GM12872 (cell line): ENCODE measurements around the gene SNX10.

Experiments
- TF ChIP-seq, protein P1 (sequence below): IDR thresholded peaks from 3 replicates; pipeline ENCODE4 v1.5.1; 2011; ENCODE audit warnings: low read depth, mild to moderate bottlenecking, low read length, moderate library complexity; ENCODE audit not compliant: insufficient read depth

Gene SNX10

DNA sequence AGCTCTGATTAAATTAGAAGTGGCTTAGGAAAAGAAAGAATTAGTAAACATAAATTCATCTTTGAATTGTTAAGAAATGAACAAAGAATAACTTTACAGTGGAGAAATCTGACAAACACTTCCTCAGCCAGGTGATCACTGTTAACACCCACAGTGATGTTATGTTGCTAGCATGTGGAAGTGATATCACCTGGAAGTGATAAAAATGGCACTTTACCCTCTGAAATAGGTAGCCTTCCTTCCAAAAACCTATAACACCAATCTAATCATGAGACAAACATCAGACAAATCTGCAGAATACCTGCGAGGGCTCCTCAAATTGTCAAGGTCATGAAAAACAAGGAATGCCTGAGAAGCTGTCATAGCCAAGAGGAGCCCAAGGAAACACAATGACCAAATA is 59.5 kb downstream of the SNX10 start:
- TF ChIP-seq, protein P1, sequence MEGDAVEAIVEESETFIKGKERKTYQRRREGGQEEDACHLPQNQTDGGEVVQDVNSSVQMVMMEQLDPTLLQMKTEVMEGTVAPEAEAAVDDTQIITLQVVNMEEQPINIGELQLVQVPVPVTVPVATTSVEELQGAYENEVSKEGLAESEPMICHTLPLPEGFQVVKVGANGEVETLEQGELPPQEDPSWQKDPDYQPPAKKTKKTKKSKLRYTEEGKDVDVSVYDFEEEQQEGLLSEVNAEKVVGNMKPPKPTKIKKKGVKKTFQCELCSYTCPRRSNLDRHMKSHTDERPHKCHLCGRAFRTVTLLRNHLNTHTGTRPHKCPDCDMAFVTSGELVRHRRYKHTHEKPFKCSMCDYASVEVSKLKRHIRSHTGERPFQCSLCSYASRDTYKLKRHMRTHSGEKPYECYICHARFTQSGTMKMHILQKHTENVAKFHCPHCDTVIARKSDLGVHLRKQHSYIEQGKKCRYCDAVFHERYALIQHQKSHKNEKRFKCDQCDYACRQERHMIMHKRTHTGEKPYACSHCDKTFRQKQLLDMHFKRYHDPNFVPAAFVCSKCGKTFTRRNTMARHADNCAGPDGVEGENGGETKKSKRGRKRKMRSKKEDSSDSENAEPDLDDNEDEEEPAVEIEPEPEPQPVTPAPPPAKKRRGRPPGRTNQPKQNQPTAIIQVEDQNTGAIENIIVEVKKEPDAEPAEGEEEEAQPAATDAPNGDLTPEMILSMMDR, result no peak

DNA sequence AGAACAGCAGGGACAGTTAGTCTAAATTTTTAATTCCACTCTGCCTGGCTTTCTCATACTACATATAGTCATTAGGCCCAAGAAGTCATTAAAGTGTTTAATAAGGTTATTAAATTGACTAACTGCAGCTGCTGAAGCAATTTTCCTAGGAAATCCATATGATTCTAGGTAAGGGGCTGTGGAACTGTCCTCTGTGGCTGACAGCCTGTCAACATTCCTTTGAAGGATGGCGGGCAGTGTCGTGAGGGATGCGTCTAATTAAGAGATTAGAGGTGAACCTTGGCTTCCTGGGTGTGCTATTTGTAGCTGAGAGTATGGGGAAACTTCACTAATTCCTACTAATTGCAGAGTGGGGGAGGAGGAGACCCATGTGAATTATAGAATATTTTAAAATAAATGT is 64.6 kb downstream of the SNX10 start:
- TF ChIP-seq, protein P1, result no peak

DNA sequence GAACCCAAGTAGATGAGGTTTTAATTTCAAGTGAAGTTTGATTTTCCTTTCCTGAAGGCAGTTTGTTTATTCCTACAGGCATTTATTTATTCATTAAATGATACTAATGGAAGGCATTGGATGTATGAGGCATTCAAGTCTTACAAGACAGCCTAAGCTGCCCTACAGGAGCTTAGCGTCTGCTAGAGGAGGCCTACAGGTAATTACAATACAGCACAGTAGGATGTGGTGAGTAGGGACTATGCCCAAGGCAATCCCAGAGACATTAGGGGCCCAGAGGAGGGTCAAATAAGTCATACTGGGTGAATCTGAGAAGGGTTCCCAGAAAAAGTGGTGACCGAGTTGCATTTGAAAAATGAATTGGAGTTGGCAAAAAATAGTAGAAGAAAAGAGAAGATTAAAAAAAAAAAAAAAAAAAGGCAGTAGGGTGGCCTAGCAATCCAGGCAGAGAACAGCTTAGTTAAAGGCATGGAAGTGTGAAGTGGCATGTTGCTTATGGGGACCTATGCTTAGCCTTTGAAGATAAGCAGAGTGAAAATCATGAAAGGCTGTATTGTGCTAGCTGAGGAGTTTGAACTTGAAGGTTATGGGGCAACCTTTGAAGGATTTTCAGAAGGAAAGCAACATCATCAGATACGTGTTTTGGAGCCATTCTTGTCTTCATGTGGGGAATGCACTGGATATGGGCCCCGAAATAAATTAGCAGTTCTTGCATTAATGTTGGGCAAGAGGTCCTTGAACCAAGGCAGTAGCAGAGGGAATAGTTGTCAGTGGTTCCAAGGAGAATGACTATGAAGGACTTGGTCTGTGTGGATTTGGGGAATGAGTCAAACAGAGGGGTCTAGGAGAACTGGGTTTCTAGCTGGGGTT is 65.5 kb downstream of the SNX10 start:
- TF ChIP-seq, protein P1, result no peak

DNA sequence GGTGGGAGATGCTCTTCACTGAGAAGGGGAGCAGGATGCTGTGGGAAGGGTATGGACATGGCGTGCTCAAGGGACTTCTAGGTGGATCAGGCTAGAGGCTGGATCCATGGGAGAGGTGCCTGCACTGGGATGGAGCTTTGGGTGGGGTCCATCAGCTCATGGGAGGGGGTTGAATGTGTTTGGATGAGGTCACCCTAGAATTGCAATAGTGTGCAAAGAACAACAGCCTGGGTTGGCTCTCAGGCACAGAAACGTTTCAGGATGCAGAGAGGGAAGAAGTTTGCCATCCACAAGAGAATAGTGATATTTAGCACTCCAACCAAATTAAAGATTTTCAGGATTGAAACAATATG is 66.1 kb downstream of the SNX10 start:
- TF ChIP-seq, protein P1, result no peak

DNA sequence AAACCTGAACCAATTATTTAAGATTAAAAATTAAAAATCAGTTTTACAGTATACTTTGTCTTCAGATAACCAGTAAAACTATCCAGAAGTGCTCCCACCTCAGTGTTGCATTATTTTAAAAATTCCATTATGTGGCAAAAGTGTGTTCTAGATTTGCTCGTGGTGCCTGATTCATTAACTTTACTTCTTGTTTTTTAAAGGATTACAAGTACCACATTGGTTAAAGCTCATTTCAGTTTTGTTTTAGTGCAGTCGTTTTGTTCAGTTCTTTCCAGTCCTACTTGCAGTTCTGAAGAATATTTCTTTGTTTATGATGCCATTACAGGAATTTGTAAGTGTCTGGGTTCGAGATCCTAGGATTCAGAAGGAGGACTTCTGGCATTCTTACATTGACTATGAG is 69.0 kb downstream of the SNX10 start:
- TF ChIP-seq, protein P1, result no peak

DNA sequence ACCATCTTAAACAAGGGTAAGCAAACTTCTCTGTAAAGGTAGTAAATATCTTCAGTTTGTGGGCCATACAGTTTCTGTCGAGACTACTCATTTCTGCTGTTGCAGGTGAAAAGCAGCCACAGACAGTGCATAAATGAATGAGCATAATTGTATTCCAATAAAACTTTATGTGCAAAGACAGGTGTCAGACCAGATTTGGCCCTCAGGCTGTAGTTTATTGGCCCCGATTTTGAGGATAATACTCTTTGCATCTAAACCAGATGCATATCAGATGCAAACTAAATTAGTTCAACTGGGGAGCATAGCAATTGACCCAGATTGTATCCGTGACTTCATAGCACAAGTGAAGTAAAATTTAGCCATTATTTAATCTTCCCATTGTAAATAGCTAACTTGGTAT is 70.0 kb downstream of the SNX10 start:
- TF ChIP-seq, protein P1, result no peak

DNA sequence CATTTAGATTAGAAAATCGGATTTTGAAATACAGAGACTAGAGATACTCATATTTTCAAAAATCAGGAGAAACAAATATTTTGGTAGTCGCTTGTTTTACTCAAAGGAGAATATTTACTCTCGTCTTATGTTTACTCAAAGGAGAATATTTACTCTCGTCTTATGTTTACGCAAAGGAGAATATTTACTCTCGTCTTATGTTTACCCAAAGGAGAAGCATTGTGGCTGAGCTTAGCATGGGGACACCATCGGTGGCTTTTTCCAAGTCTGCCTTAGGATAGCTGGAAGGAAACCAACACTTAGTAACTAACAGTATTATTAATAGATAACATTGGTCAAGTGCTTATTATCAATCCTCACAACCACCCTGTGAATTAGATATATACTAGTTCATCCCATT is 71.8 kb downstream of the SNX10 start:
- TF ChIP-seq, protein P1, result no peak
